IMR-90 (cell line): ENCODE measurements around the gene FBH1. TPM values are rescaled to one million over a fixed set of nuclear protein-coding genes. Genes with fewer than 3 reads are reported as not detected.

Experiments
- ATAC-seq: fragments of 200-7000 bp; cut with Tn5 transposase; 2 replicates; pipeline ENCODE4 v1.9.1; 2020; ENCODE audit warnings: low read depth, mild to moderate bottlenecking, moderate library complexity
- BruUV-seq: library from RNA; stranded (reverse); fragments of 400-500 nt; replicated peaks from 2 replicates; lab custom pipeline; 2021; lab: Mats Ljungman, UMichigan
- CTCF ChIA-PET: fragments of 300-600 bp; formaldehyde crosslinking; extraction: SDS; loops from one replicate; lab custom pipeline; 2021; ENCODE audit warnings: antibody characterized with exemption; lab: Yijun Ruan, JAX
- POLR2A ChIA-PET: fragments of 300-600 bp; sonication (Branson Sonifier 250); formaldehyde crosslinking; loops from one replicate; lab custom pipeline; 2022; ENCODE audit warnings: antibody characterized with exemption; ENCODE audit not compliant: unreplicated experiment; lab: Charles Lee
- DNase-seq: peaks from one replicate; pipeline ENCODE4 v3.0.0; 2013
- H2AFZ ChIP-seq: replicated peaks from 2 replicates; pipeline ENCODE3; 2013; ENCODE audit warnings: low read length, mild to moderate bottlenecking; ENCODE audit not compliant: poor library complexity
- H2AK5ac ChIP-seq: 2 replicates; pipeline ENCODE4 v1.6.1; 2013; ENCODE audit warnings: low read depth, low read length, inconsistent platforms
- H2AK9ac ChIP-seq: replicated peaks from 2 replicates; pipeline ENCODE3; 2013; ENCODE audit warnings: mild to moderate bottlenecking, low read depth, low read length, moderate library complexity; ENCODE audit not compliant: poor library complexity
- H2BK120ac ChIP-seq: 2 replicates; pipeline ENCODE4 v1.6.1; 2013; ENCODE audit warnings: low read depth, low read length, inconsistent platforms
- H2BK15ac ChIP-seq: 3 replicates; pipeline ENCODE4 v1.6.1; 2013; ENCODE audit warnings: low read depth, low read length, inconsistent platforms
- H2BK20ac ChIP-seq: 2 replicates; pipeline ENCODE4 v1.6.1; 2013; ENCODE audit warnings: low read depth, mild to moderate bottlenecking, inconsistent platforms, low read length, moderate library complexity
- H2BK5ac ChIP-seq: 2 replicates; pipeline ENCODE4 v1.6.1; 2013; ENCODE audit warnings: mild to moderate bottlenecking, low read depth, low read length, inconsistent platforms; ENCODE audit not compliant: poor library complexity, severe bottlenecking
- H3K14ac ChIP-seq: replicated peaks from 2 replicates; pipeline ENCODE4 v1.6.1; 2013; ENCODE audit warnings: low read depth, low read length, inconsistent platforms
- H3K18ac ChIP-seq: 2 replicates; pipeline ENCODE4 v1.6.1; 2013; ENCODE audit warnings: low read depth, low read length, control low read depth
- H3K23ac ChIP-seq: 2 replicates; pipeline ENCODE4 v1.6.1; 2013; ENCODE audit warnings: low read depth, low read length, inconsistent platforms
- H3K27ac ChIP-seq: 2 replicates; pipeline ENCODE4 v1.5.1; 2013; ENCODE audit warnings: mild to moderate bottlenecking, control low read depth, low read length; ENCODE audit not compliant: insufficient read depth
- H3K27me3 ChIP-seq: 2 replicates; pipeline ENCODE4 v1.6.1; 2013; ENCODE audit warnings: low read length; ENCODE audit not compliant: control insufficient read depth, insufficient read depth
- H3K36me3 ChIP-seq: 2 replicates; pipeline ENCODE4 v1.6.1; 2013; ENCODE audit warnings: low read length, mixed read lengths; ENCODE audit not compliant: control insufficient read depth, insufficient read depth
- H3K4ac ChIP-seq: 2 replicates; pipeline ENCODE4 v1.6.1; 2013; ENCODE audit warnings: low read depth, low read length, inconsistent platforms
- H3K4me1 ChIP-seq: 2 replicates; pipeline ENCODE4 v1.6.1; 2013; ENCODE audit warnings: low read length, mixed read lengths; ENCODE audit not compliant: control insufficient read depth, insufficient read depth
- H3K4me2 ChIP-seq: 2 replicates; pipeline ENCODE4 v1.6.1; 2013; ENCODE audit warnings: low read depth, mild to moderate bottlenecking, control low read depth, low read length, moderate library complexity
- H3K4me3 ChIP-seq: 2 replicates; pipeline ENCODE4 v1.5.1; 2013; ENCODE audit warnings: low read depth, mild to moderate bottlenecking, control low read depth, low read length, moderate library complexity; ENCODE audit not compliant: insufficient read depth
- H3K56ac ChIP-seq: 2 replicates; pipeline ENCODE4 v1.6.1; 2013; ENCODE audit warnings: low read length, inconsistent platforms; ENCODE audit not compliant: insufficient read depth; ENCODE audit errors: extremely low read depth
- H3K79me1 ChIP-seq, 2 experiments: 2 replicates each; pipeline ENCODE4 v1.6.1; 2013; ENCODE audit warnings: low read length in 2 of 2, inconsistent platforms in 1 of 2, low read depth in 1 of 2
- H3K9ac ChIP-seq: 2 replicates; pipeline ENCODE4 v1.6.1; 2013; ENCODE audit warnings: low read depth, low read length, control low read depth
- H3K9me1 ChIP-seq: 2 replicates; pipeline ENCODE4 v1.6.1; 2013; ENCODE audit warnings: low read length, inconsistent platforms; ENCODE audit not compliant: insufficient read depth
- H3K9me3 ChIP-seq: 2 replicates; pipeline ENCODE4 v1.6.1; 2013; ENCODE audit warnings: low read length; ENCODE audit not compliant: control insufficient read depth, insufficient read depth
- H4K20me1 ChIP-seq: 2 replicates; pipeline ENCODE4 v1.6.1; 2013; ENCODE audit warnings: low read length, inconsistent platforms; ENCODE audit not compliant: insufficient read depth
- H4K5ac ChIP-seq: 2 replicates; pipeline ENCODE4 v1.6.1; 2013; ENCODE audit warnings: mild to moderate bottlenecking, low read depth, low read length, control low read depth
- H4K8ac ChIP-seq, 2 experiments: 2 replicates each; pipeline ENCODE4 v1.6.1; 2013; ENCODE audit warnings: low read depth in 2 of 2, low read length in 2 of 2, control low read depth in 1 of 2, inconsistent platforms in 1 of 2
- H4K91ac ChIP-seq: 2 replicates; pipeline ENCODE4 v1.6.1; 2013; ENCODE audit warnings: low read depth, low read length, inconsistent platforms; ENCODE audit not compliant: insufficient read depth
- FOS ChIP-seq: fragments of 150-350 bp; IDR thresholded peaks from 2 replicates; pipeline ENCODE4 v1.6.1; 2016; ENCODE audit warnings: low read depth, low read length
- POLR2A ChIP-seq: IDR thresholded peaks from 2 replicates; pipeline ENCODE4 v1.6.1; 2012; ENCODE audit warnings: mild to moderate bottlenecking, low read depth, low read length
- RFX5 ChIP-seq: IDR thresholded peaks from 2 replicates; pipeline ENCODE4 v1.8.0; 2012; ENCODE audit warnings: low read depth, mild to moderate bottlenecking, low read length, moderate library complexity
- WGBS, 2 experiments: methylation state at CpG; one replicate each; pipeline versions ENCODE4 v1.1.5 to v1.1.7; 2013; ENCODE audit warnings: missing lambda C conversion rate in 2 of 2; ENCODE audit not compliant: insufficient read length in 1 of 2; ENCODE audit errors: extremely low coverage in 2 of 2; 5-methylcytosine and 5-hydroxymethylcytosine counted together
- dilution Hi-C: fragments of 300-500 bp; cut with HindIII; formaldehyde crosslinking; loops from one replicate; pipeline ENCODE4 v1.14.3; 2018; ENCODE audit warnings: low sequenced_read_pairs; ENCODE audit not compliant: unreplicated experiment
- in situ Hi-C: fragments of 300-500 bp; cut with MboI; formaldehyde crosslinking; loops from 3 replicates; pipeline ENCODE4 v1.14.3; 2019; ENCODE audit warnings: low sequenced_read_pairs, inconsistent platforms, mixed read lengths
- intact Hi-C: fragments of 100-400 bp; cut with micrococcal nuclease; formaldehyde crosslinking; loops from 2 replicates; pipeline ENCODE4 v1.10.0; 2022
- polyA plus RNA-seq, 3 experiments: library from polyadenylated mRNA; depleted of rRNA; stranded (reverse); fragments of >200 nt; gene quantifications; 2 replicates each; pipeline ENCODE4 v1.2.3, GENCODE V29; 2012; ENCODE audit warnings: low replicate concordance in 1 of 3
- total RNA-seq: library from RNA; depleted of rRNA; stranded (reverse); fragments of >200 nt; gene quantifications from 2 replicates; pipeline ENCODE4 v1.2.3, GENCODE V29; 2012

FBH1 gene
- total and polyA plus RNA-seq, 2 of the 4 experiments (the other 2 are of a cell fraction): 59.3 to 72.2 TPM

DNA sequence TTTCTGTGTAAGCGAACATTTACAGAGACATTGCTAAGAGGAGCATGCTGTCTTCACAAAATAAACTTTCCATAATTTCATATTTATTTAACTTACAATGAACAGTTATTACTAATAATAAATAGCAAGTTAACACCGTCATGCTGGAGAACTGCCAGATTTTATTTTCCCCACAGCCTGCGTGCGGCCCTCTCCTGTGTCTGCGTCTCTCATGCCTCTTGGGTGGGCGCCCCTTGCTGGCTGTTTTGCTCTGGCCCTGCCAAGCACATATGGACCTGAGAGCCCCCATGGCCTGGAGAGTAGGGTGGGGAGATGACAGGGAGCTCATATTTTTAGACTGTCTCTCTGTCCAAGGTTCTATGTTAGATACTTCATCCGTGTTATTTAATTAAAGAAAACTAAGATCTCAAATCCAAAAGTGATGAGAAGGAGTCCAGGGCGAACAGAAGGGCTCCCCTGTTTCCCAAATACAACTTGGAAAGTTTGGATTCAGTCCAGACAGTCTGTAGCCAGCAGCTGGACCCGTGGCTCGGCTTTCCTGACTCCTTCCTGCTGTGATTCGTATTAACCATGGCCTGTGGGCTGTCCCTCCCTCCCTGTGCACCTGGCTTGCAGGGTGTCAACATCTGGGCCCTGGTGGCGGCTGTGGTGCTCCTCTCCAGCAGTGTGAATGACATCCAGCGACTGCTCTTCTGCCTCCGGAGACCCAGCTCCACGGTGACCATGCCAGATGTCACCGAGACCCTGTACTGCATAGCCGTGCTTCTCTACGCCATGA lies 20.5 kb downstream of the FBH1 start:
- Histone ChIP-seq H2BK5ac (no peak overlapping the region), H3K14ac (no peak overlapping the region)

More for the DNA sequence above, 20.5 kb downstream of the FBH1 start:
- no peaks in the 10 kb centered on the region for H3K9me3 ChIP-seq
- no peak overlapping the region for H3K4ac ChIP-seq
- H3K9ac ChIP-seq: no peak overlapping the region
- intact Hi-C loops (no loop called here), in situ Hi-C loops (no loop called here), dilution Hi-C loops (no loop called here)
- H3K4me3 ChIP-seq: no peak overlapping the region
- no peak overlapping the region for H2BK20ac ChIP-seq
- H2AK9ac ChIP-seq: no peak overlapping the region
- no peak overlapping the region for H2BK15ac ChIP-seq
- H3K23ac ChIP-seq: no peak overlapping the region
- WGBS, 2 experiments: 71% methylated on average over 9 of the region's 18 CpGs; no CpG with 5 or more reads in 1 of the 2 experiments
- no peak for DNase-seq
- no peak overlapping the region for H2BK120ac ChIP-seq
- no peak overlapping the region for H3K4me2 ChIP-seq
- no peak overlapping the region for H4K8ac ChIP-seq
- ChIA-PET POLR2A (no interaction called here), CTCF (interaction anchor here (0.6 kb wide), 1 partner anchor 230 kb away, joined by 3 read pairs; no protein-coding TSS in a partner anchor)
- no peak overlapping the region for H2AFZ ChIP-seq
- no peak overlapping the region for H2AK5ac ChIP-seq
- H4K5ac ChIP-seq: no peak overlapping the region
- H3K56ac ChIP-seq: no peak overlapping the region
- no peak overlapping the region for H3K27ac ChIP-seq
- H3K18ac ChIP-seq: no peak overlapping the region
- peaks cover 13% of the 10 kb centered on the region; the same call in 1 of the 2 replicates for H3K9me1 ChIP-seq
- ATAC-seq: no peak
- BruUV-seq: no TSS peak
- H4K91ac ChIP-seq: no peak overlapping the region
- H3K79me1 ChIP-seq: peaks cover 8 to 65% of the 10 kb centered on the region in 2 experiments
- H3K36me3 ChIP-seq: peaks cover 62% of the 10 kb centered on the region
- H3K27me3 ChIP-seq: no peaks in the 10 kb centered on the region
- 0 out of 2 replicates have a peak, but pooled peaks cover 6% of the 10 kb centered on the region for H4K20me1 ChIP-seq
- no peaks in the 10 kb centered on the region for H3K4me1 ChIP-seq
- TF ChIP-seq RFX5: no peak
- TF ChIP-seq FOS: no peak
- no peak for TF ChIP-seq POLR2A
